Fibroblast of lung (primary cell): ENCODE measurements around the gene SEMA3D. TPM values are rescaled to one million over a fixed set of nuclear protein-coding genes. Genes with fewer than 3 reads are reported as not detected.

Source experiments
- DNase-seq, 2 donors: peaks; one replicate each; pipeline versions ENCODE4 v3.0.0 to v3.0.0-alpha.2; 2010; ENCODE audit warnings: low read depth in 2 of 2
- H2AFZ ChIP-seq: 2 replicates; pipeline ENCODE4 v1.5.1; 2012; ENCODE audit warnings: low read length, control low read depth, inconsistent platforms
- H3K27ac ChIP-seq: 2 replicates; pipeline ENCODE4 v1.5.1; 2011; ENCODE audit warnings: low read length, control low read depth; ENCODE audit not compliant: insufficient read depth
- H3K27me3 ChIP-seq: 2 replicates; pipeline ENCODE4 v1.5.1; 2011; ENCODE audit warnings: mild to moderate bottlenecking, low read length; ENCODE audit not compliant: control insufficient read depth, insufficient read depth
- H3K36me3 ChIP-seq: 2 replicates; pipeline ENCODE4 v1.5.1; 2011; ENCODE audit warnings: low read length; ENCODE audit not compliant: control insufficient read depth, insufficient read depth
- H3K4me1 ChIP-seq: 2 replicates; pipeline ENCODE4 v1.5.1; 2011; ENCODE audit warnings: low read length; ENCODE audit not compliant: control insufficient read depth, insufficient read depth; ENCODE audit errors: extremely low read depth
- H3K4me2 ChIP-seq: 2 replicates; pipeline ENCODE4 v1.5.1; 2011; ENCODE audit warnings: low read length, control low read depth; ENCODE audit not compliant: insufficient read depth; ENCODE audit errors: extremely low read depth
- H3K4me3 ChIP-seq, 4 experiments: fragments of 200-600 bp in 1 of 4; sonication (generic) in 1 of 4; replicated peaks in 1 of 4; 2 replicates each; pipeline ENCODE4 v1.5.1; 2011 to 2016; ENCODE audit warnings: low read length in 4 of 4, low read depth in 3 of 4, mild to moderate bottlenecking in 3 of 4, control low read depth in 2 of 4, inconsistent platforms in 1 of 4, mixed read lengths in 1 of 4; ENCODE audit not compliant: insufficient read depth in 1 of 4; ENCODE audit errors: control extremely low read depth in 1 of 4
- H3K79me2 ChIP-seq: 2 replicates; pipeline ENCODE4 v1.5.1; 2012; ENCODE audit warnings: mild to moderate bottlenecking, low read length, inconsistent platforms; ENCODE audit not compliant: control insufficient read depth, insufficient read depth
- H3K9ac ChIP-seq: 2 replicates; pipeline ENCODE4 v1.5.1; 2011; ENCODE audit warnings: mild to moderate bottlenecking, low read length, control low read depth; ENCODE audit not compliant: insufficient read depth
- H3K9me3 ChIP-seq: 2 replicates; pipeline ENCODE4 v1.5.1; 2012; ENCODE audit warnings: low read depth, low read length; ENCODE audit not compliant: control insufficient read depth, insufficient read depth
- H4K20me1 ChIP-seq: 2 replicates; pipeline ENCODE4 v1.5.1; 2011; ENCODE audit warnings: low read length; ENCODE audit not compliant: control insufficient read depth, insufficient read depth; ENCODE audit errors: extremely low read depth
- EZH2 ChIP-seq: IDR thresholded peaks from 2 replicates; pipeline ENCODE4 v1.5.1; 2012; ENCODE audit warnings: low read length, control low read depth, mild to moderate bottlenecking; ENCODE audit errors: missing control alignments
- polyA plus RNA-seq, 2 donors: library from polyadenylated mRNA; depleted of rRNA in 1 of 2; stranded (reverse) in 1 of 2; unstranded in 1 of 2; fragments of >200 nt; gene quantifications; 2 replicates each; pipeline ENCODE4 v1.2.1, GENCODE V29; 2011 to 2012; ENCODE audit warnings: missing spikeins in 1 of 2
- total RNA-seq: library from RNA; depleted of rRNA; stranded (reverse); fragments of >200 nt; gene quantifications from 2 replicates; pipeline ENCODE4 v1.2.1, GENCODE V29; 2014
- TF ChIP-seq, protein P1 (sequence below), 2 donors: IDR thresholded peaks in 1 of 2; conservative IDR thresholded peaks in 1 of 2; 1 replicate in 1 of 2; 2 replicates in 1 of 2; pipeline ENCODE4 v1.5.1; 2011 to 2012; ENCODE audit warnings: low read length in 2 of 2, control low read depth in 1 of 2, inconsistent platforms in 1 of 2, low read depth in 1 of 2, mild to moderate bottlenecking in 1 of 2

SEMA3D gene
- total and polyA plus RNA-seq, 2 donors (not counting 1 experiment from before 2014, with no cell fraction given): 4.1 to 4.6 TPM

DNA sequence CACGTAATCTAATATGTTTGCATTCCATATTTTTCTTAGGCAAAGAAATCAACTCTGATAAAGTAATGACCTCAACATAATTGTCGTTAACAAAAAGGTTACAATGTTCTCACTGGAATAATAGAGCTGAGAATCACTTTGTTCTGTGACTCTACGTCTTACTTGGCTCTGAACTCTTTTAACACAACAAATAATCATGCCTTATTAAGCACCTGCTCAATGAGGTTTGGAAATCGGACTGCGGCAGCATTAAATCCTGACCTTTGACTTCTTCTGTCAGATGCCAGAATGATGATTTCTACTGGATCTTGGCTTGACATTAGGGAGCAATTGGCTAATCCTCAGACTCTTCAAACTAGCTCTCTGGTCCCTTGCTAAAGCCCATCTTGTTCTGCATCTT, 233.6 kb downstream of the SEMA3D start:
- peak in 1 of 2 donors; percentile 4 for DNase-seq
- no peaks in the 10 kb centered on the region for H3K4me1 ChIP-seq
- H3K79me2 ChIP-seq: no peaks in the 10 kb centered on the region
- H4K20me1 ChIP-seq: no peaks in the 10 kb centered on the region
- no peak overlapping the region for H3K4me2 ChIP-seq
- no peak overlapping the region for H3K27ac ChIP-seq
- no peak overlapping the region for H3K9ac ChIP-seq
- TF ChIP-seq, protein P1, sequence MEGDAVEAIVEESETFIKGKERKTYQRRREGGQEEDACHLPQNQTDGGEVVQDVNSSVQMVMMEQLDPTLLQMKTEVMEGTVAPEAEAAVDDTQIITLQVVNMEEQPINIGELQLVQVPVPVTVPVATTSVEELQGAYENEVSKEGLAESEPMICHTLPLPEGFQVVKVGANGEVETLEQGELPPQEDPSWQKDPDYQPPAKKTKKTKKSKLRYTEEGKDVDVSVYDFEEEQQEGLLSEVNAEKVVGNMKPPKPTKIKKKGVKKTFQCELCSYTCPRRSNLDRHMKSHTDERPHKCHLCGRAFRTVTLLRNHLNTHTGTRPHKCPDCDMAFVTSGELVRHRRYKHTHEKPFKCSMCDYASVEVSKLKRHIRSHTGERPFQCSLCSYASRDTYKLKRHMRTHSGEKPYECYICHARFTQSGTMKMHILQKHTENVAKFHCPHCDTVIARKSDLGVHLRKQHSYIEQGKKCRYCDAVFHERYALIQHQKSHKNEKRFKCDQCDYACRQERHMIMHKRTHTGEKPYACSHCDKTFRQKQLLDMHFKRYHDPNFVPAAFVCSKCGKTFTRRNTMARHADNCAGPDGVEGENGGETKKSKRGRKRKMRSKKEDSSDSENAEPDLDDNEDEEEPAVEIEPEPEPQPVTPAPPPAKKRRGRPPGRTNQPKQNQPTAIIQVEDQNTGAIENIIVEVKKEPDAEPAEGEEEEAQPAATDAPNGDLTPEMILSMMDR (conservative IDR thresholded peaks at IDR 0.05 in 1 of 2, IDR thresholded peaks at IDR 0.05 in 1 of 2; ENCODE audit: low read depth in 1 of 2, low read length in 2 of 2): no peak
- TF ChIP-seq EZH2: no peak
- no peaks in the 10 kb centered on the region for H3K27me3 ChIP-seq
- no peaks in the 10 kb centered on the region for H3K9me3 ChIP-seq
- no peak overlapping the region for H2AFZ ChIP-seq
- H3K4me3 ChIP-seq: no peak overlapping the region
- no peaks in the 10 kb centered on the region for H3K36me3 ChIP-seq

DNA sequence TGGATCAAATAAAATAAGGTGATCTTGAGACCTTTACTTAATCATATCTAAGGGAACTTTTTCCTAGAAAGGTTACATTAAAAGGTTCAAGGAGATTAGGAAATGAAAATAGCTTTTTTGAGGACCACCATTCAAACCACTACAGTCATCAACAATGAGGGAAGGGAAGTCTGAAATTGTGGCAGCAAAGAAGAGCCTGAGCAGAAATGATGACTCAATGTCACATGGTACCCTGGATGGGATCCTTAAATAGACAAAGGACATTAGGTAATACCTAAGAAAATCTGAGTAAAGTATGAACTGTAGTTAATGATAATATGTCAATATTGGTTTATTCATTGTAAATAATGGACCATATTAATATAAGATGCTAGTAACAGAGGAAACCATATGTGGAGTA, 236.0 kb downstream of the SEMA3D start:
- Histone ChIP-seq H3K9ac (no peak overlapping the region), H3K36me3 (no peaks in the 10 kb centered on the region), H3K4me1 (no peaks in the 10 kb centered on the region), H3K9me3 (no peaks in the 10 kb centered on the region), H4K20me1 (no peaks in the 10 kb centered on the region), H3K27ac (no peak overlapping the region), H2AFZ (no peak overlapping the region), H3K27me3 (no peaks in the 10 kb centered on the region), H3K79me2 (no peaks in the 10 kb centered on the region), H3K4me2 (no peak overlapping the region), H3K4me3 (no peak overlapping the region)
- peak; percentile 22 to 38 for DNase-seq
- no peak for TF ChIP-seq EZH2
- TF ChIP-seq, protein P1 (conservative IDR thresholded peaks at IDR 0.05 in 1 of 2, IDR thresholded peaks at IDR 0.05 in 1 of 2; ENCODE audit: low read depth in 1 of 2, low read length in 2 of 2): no peak

DNA sequence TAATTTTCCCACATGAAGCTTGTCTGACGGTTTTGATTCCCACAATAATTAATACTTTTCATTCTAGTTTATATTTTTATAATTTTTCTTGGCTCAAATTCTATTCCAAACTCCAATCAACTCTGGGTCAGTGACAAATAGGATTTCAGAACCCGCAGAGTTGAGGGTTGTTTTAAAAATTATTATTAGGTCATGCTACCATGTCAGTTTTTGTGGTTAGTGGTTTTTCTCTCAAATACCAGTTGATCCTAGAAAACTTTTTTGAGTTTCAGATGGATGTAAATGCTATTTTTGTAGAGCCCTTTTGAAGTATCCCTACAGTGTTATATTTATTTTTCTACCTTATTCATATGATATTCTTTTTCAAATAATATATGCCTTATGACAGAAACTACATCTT, 237.4 kb downstream of the SEMA3D start:
- Histone ChIP-seq H3K9me3 (no peaks in the 10 kb centered on the region), H3K9ac (no peak overlapping the region), H4K20me1 (no peaks in the 10 kb centered on the region), H3K27ac (no peak overlapping the region), H3K4me1 (no peaks in the 10 kb centered on the region), H3K4me3 (no peak overlapping the region), H2AFZ (no peak overlapping the region), H3K79me2 (no peaks in the 10 kb centered on the region), H3K4me2 (no peak overlapping the region), H3K27me3 (no peaks in the 10 kb centered on the region), H3K36me3 (no peaks in the 10 kb centered on the region)
- TF ChIP-seq, protein P1 (conservative IDR thresholded peaks at IDR 0.05 in 1 of 2, IDR thresholded peaks at IDR 0.05 in 1 of 2; ENCODE audit: low read depth in 1 of 2, low read length in 2 of 2): no peak
- TF ChIP-seq EZH2: no peak
- peak; percentile 18 to 45 for DNase-seq
